Measurements from ENCODE around the gene ARPC1B. TPM values are rescaled to one million over a fixed set of nuclear protein-coding genes. Genes with fewer than 3 reads are reported as not detected.

Gene ARPC1B
- total and polyA plus RNA-seq, 2 donors (not counting 1 experiment from before 2014, with no cell fraction given), result 142 to 563 TPM

DNA sequence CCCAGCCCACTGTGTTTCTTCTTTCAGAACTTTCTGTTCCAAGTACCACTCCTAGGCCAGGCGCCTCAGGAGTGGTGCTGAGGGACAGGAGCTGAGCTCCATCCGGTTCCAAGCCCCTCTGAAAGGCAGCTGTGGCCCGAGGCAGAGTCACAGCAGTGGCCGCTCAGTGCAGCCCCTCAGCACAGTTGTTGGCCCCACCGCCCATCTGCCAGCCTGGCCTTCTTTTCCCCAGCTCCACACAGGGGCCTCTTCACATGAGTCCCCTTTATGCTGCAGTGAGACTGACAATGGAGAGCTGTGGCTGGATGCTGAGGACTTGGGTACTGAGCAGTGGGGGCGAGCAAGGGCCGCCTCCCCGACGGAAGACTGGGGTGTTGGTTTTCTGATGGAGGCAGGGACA, 43.7 kb downstream of the ARPC1B start:
- Histone ChIP-seq H4K20me1 (ENCODE audit: control insufficient read depth, insufficient read depth, low read length, poor library complexity, severe bottlenecking) (peaks cover 45% of the 10 kb centered on the region), H3K9ac (ENCODE audit: low read length) (no peak overlapping the region), H3K79me2 (ENCODE audit: control insufficient read depth, insufficient read depth, low read length) (peaks cover 31% of the 10 kb centered on the region), H3K27me3 (replicated peaks in 1 of 4; ENCODE audit: control extremely low read depth in 1 of 4, control insufficient read depth in 3 of 4, insufficient read depth in 4 of 4, low read length in 3 of 4) (no peaks in the 10 kb centered on the region), H2AFZ (ENCODE audit: insufficient read depth, low read depth, low read length, poor library complexity, severe bottlenecking) (no peak overlapping the region), H3K36me3 (replicated peaks in 1 of 2; ENCODE audit: control extremely low read depth in 1 of 2, control insufficient read depth in 1 of 2, extremely low read depth in 1 of 2, insufficient read depth in 2 of 2, low read length in 1 of 2) (peaks cover 15 to 58% of the 10 kb centered on the region in 2 experiments), H3K9me3 (ENCODE audit: control extremely low read depth in 1 of 3, control insufficient read depth in 2 of 3, insufficient read depth in 1 of 3, low read length in 2 of 3) (no peaks in the 10 kb centered on the region), H3K27ac (ENCODE audit: low read length in 2 of 2) (no peak overlapping the region), H3K4me3 (ENCODE audit: control extremely low read depth in 1 of 5, extremely low read depth in 1 of 5, insufficient read depth in 1 of 5, low read depth in 2 of 5, low read length in 4 of 5) (no peak overlapping the region), H3K4me1 (ENCODE audit: control insufficient read depth in 2 of 2, insufficient read depth in 2 of 2, low read length in 2 of 2) (no peaks in the 10 kb centered on the region), H3K4me2 (replicated peaks; ENCODE audit: low read depth, low read length, poor library complexity, severe bottlenecking) (no peak overlapping the region)
- 97% methylated on average over 8 of the region's 9 CpGs for WGBS (ENCODE audit: insufficient coverage)
- intact Hi-C loops (cut with micrococcal nuclease), result no loop called here
- no peaks in the 10 kb centered on the region for H3K9me3 Mint-ChIP-seq (ENCODE audit: insufficient read depth)
- no peak for TF ChIP-seq EZH2 (IDR thresholded peaks at IDR 0.05; ENCODE audit: borderline replicate concordance, insufficient read depth, low read depth, low read length, poor library complexity, severe bottlenecking)
- ATAC-seq (ENCODE audit: low read depth), result no peak
- no peaks in the 10 kb centered on the region for H3K4me1 Mint-ChIP-seq
- H3K4me3 Mint-ChIP-seq, result no peak overlapping the region
- ChIA-PET CTCF (interaction anchor here (0.6 kb wide), 1 partner anchor 72 kb away, joined by 4 read pairs; no protein-coding TSS in a partner anchor), POLR2A (interaction anchor here (0.6 kb wide), 1 partner anchor 8 kb away, joined by 3 read pairs; no protein-coding TSS in a partner anchor)
- no peak for DNase-seq
- no peak overlapping the region for H3K27ac Mint-ChIP-seq
- no peaks in the 10 kb centered on the region for H3K27me3 Mint-ChIP-seq

DNA sequence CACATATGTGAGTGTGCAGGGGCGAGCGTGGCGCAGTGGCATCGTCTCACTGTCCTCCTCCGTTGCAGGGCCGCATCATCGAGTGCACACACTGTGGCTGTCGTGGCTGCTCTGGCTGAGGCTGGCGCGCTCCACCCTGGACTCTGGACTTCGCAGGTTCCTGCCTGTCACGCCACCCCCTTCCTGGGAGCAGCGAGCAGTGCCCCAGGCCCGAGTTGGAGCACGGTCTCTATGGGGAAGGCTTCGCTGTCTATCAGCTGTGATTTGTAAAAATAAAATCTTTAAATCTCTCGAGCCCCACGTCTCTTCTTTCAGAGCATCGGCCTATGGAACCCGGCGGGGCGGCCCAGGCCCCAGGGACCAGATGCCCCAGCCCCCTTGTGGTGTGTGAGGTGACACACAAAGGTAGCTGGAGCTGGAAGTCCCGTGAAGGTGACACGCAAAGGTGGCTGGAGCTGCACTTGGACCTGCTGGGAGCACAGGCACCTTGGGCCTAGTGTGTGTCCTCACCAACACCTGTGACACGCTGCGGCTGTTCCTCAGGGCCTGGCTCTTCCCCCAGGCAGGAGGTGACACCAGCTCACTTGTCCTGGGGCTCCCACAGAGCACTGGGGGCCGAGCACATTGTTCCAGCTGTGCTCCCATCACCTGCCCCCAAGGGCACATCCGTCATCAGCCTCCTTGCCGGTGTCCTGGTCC, 44.9 kb downstream of the ARPC1B start:
- H3K9ac ChIP-seq (ENCODE audit: low read length), result no peak overlapping the region
- no peak overlapping the region for H3K4me3 Mint-ChIP-seq
- no peak for ATAC-seq (ENCODE audit: low read depth)
- H3K36me3 ChIP-seq (replicated peaks in 1 of 2; ENCODE audit: control extremely low read depth in 1 of 2, control insufficient read depth in 1 of 2, extremely low read depth in 1 of 2, insufficient read depth in 2 of 2, low read length in 1 of 2), result peaks cover 14 to 57% of the 10 kb centered on the region in 2 experiments
- intact Hi-C loops (cut with micrococcal nuclease), result no loop called here
- H3K27ac Mint-ChIP-seq, result no peak overlapping the region
- WGBS (ENCODE audit: insufficient coverage), result 96% methylated on average over 28 of the region's 29 CpGs
- CTCF ChIA-PET, result no interaction called here
- no peaks in the 10 kb centered on the region for H3K4me1 ChIP-seq (ENCODE audit: control insufficient read depth in 2 of 2, insufficient read depth in 2 of 2, low read length in 2 of 2)
- no peaks in the 10 kb centered on the region for H3K9me3 Mint-ChIP-seq (ENCODE audit: insufficient read depth)
- TF ChIP-seq, protein P1, sequence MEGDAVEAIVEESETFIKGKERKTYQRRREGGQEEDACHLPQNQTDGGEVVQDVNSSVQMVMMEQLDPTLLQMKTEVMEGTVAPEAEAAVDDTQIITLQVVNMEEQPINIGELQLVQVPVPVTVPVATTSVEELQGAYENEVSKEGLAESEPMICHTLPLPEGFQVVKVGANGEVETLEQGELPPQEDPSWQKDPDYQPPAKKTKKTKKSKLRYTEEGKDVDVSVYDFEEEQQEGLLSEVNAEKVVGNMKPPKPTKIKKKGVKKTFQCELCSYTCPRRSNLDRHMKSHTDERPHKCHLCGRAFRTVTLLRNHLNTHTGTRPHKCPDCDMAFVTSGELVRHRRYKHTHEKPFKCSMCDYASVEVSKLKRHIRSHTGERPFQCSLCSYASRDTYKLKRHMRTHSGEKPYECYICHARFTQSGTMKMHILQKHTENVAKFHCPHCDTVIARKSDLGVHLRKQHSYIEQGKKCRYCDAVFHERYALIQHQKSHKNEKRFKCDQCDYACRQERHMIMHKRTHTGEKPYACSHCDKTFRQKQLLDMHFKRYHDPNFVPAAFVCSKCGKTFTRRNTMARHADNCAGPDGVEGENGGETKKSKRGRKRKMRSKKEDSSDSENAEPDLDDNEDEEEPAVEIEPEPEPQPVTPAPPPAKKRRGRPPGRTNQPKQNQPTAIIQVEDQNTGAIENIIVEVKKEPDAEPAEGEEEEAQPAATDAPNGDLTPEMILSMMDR (IDR thresholded peaks at IDR 0.05), result no peak
- no peak for TF ChIP-seq EZH2 (IDR thresholded peaks at IDR 0.05; ENCODE audit: borderline replicate concordance, insufficient read depth, low read depth, low read length, poor library complexity, severe bottlenecking)
- no peaks in the 10 kb centered on the region for H3K27me3 Mint-ChIP-seq
- H3K79me2 ChIP-seq (ENCODE audit: control insufficient read depth, insufficient read depth, low read length), result peaks cover 22% of the 10 kb centered on the region
- no peaks in the 10 kb centered on the region for H3K9me3 ChIP-seq (ENCODE audit: control extremely low read depth in 1 of 3, control insufficient read depth in 2 of 3, insufficient read depth in 1 of 3, low read length in 2 of 3)
- DNase-seq, result no peak
- no peak overlapping the region for H3K4me2 ChIP-seq (replicated peaks; ENCODE audit: low read depth, low read length, poor library complexity, severe bottlenecking)
- no peak overlapping the region for H3K27ac ChIP-seq (ENCODE audit: low read length in 2 of 2)
- POLR2A ChIA-PET, result no interaction called here
- H2AFZ ChIP-seq (ENCODE audit: insufficient read depth, low read depth, low read length, poor library complexity, severe bottlenecking), result no peak overlapping the region
- H3K4me3 ChIP-seq (ENCODE audit: control extremely low read depth in 1 of 5, extremely low read depth in 1 of 5, insufficient read depth in 1 of 5, low read depth in 2 of 5, low read length in 4 of 5), result no peak overlapping the region
- H3K4me1 Mint-ChIP-seq, result no peaks in the 10 kb centered on the region
- peaks cover 41% of the 10 kb centered on the region for H4K20me1 ChIP-seq (ENCODE audit: control insufficient read depth, insufficient read depth, low read length, poor library complexity, severe bottlenecking)
- H3K27me3 ChIP-seq (replicated peaks in 1 of 4; ENCODE audit: control extremely low read depth in 1 of 4, control insufficient read depth in 3 of 4, insufficient read depth in 4 of 4, low read length in 3 of 4), result no peaks in the 10 kb centered on the region

All from B cell (primary cell).